ENCODE measurements around the gene TF.

Gene TF

GRCh38 chr3:133747907-133748639 lies 1.9 kb downstream of the TF start:
- no peak for DNase-seq

- no peak for DNase-seq
Measured at GRCh38 chr3:133749427-133750258, 3.5 kb downstream of the TF start.

GRCh38 chr3:133750259-133750656 lies 4.1 kb downstream of the TF start:
- no peak for DNase-seq

GRCh38 chr3:133753107-133753778 lies 7.0 kb downstream of the TF start:
- DNase-seq: no peak

GRCh38 chr3:133753779-133754164 lies 7.6 kb downstream of the TF start:
- DNase-seq: no peak

GRCh38 chr3:133754455-133754854 lies 8.3 kb downstream of the TF start:
- DNase-seq: no peak

GRCh38 chr3:133754973-133755828 lies 9.0 kb downstream of the TF start:
- no peak for DNase-seq

GRCh38 chr3:133756716-133757694 lies 10.8 kb downstream of the TF start:
- DNase-seq: no peak

GRCh38 chr3:133757701-133758567 lies 11.7 kb downstream of the TF start:
- DNase-seq: no peak

GRCh38 chr3:133758568-133758928 lies 12.4 kb downstream of the TF start:
- no peak for DNase-seq

GRCh38 chr3:133758964-133759739 lies 13.0 kb downstream of the TF start:
- DNase-seq: no peak

GRCh38 chr3:133759740-133760305 lies 13.6 kb downstream of the TF start:
- DNase-seq: no peak

- DNase-seq: no peak
Measured at GRCh38 chr3:133760916-133761315, 14.7 kb downstream of the TF start.

- no peak for DNase-seq
Measured at GRCh38 chr3:133761605-133762484, 15.7 kb downstream of the TF start.

- no peak for DNase-seq
Measured at GRCh38 chr3:133762539-133762938, 16.3 kb downstream of the TF start.

GRCh38 chr3:133763797-133764683 lies 17.8 kb downstream of the TF start:
- no peak for DNase-seq

- DNase-seq: no peak
Measured at GRCh38 chr3:133765256-133765655, 19.1 kb downstream of the TF start.

Data from CD4-positive, alpha-beta T cell treated with Interleukin-1 beta for 1 hour (primary cell).